Mesangial cell (primary cell): ENCODE measurements around the gene SBSN. TPM values are rescaled to one million over a fixed set of nuclear protein-coding genes. Genes with fewer than 3 reads are reported as not detected.

Experiments used
- total RNA-seq: library from RNA; depleted of rRNA; stranded (reverse); fragments of >200 nt; gene quantifications from 2 replicates; pipeline ENCODE4 v1.2.3, GENCODE V29; 2015

The SBSN gene, protein sequence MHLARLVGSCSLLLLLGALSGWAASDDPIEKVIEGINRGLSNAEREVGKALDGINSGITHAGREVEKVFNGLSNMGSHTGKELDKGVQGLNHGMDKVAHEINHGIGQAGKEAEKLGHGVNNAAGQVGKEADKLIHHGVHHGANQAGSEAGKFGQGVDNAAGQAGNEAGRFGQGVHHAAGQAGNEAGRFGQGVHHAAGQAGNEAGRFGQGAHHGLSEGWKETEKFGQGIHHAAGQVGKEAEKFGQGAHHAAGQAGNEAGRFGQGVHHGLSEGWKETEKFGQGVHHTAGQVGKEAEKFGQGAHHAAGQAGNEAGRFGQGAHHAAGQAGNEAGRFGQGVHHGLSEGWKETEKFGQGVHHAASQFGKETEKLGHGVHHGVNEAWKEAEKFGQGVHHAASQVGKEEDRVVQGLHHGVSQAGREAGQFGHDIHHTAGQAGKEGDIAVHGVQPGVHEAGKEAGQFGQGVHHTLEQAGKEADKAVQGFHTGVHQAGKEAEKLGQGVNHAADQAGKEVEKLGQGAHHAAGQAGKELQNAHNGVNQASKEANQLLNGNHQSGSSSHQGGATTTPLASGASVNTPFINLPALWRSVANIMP
- total RNA-seq: not detected in 2 replicates

GRCh38 chr19:35528218-35529038, at the start of gene SBSN:
TSS of gene SBSN (minus strand) at chr19:35528311. CDS start at chr19:35528281, 30 bp downstream.

DNA sequence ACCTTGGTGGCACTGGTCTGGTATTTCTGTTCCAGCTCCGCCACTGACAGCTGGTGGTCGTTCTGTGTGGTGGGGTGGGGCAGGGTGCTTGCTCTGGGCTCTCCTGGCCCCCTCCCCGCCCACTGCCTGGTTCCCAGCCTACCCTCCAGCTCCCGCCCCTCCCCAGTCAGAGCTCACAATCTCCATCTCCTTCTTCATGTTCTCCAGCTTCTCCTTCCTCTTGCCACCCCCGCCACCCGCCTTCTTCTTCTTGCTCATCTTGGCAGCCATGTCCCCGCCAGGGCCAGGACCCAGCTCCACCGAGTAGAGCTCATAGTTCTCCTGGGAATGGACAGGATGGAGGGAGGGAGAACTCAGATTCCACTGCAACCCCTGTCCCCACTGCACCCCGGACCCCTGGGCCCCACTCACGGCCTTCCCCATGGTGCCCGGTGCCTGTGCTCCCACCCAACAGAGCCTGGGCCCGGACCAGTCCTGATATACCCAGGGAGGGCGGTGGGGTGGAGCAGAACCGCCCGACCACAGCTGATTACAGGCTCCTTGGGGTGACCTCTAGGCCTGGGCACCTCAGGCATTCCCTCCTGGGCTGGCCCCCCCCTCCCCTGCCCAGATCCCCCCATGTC, 35.2 kb upstream of the SBSN start, which contains the start of gene ATP4A:
ATP4A (minus strand) TSS at position 452 of the 623 bp plus-strand sequence; CDS start at position 423, 29 bp downstream.

DNA sequence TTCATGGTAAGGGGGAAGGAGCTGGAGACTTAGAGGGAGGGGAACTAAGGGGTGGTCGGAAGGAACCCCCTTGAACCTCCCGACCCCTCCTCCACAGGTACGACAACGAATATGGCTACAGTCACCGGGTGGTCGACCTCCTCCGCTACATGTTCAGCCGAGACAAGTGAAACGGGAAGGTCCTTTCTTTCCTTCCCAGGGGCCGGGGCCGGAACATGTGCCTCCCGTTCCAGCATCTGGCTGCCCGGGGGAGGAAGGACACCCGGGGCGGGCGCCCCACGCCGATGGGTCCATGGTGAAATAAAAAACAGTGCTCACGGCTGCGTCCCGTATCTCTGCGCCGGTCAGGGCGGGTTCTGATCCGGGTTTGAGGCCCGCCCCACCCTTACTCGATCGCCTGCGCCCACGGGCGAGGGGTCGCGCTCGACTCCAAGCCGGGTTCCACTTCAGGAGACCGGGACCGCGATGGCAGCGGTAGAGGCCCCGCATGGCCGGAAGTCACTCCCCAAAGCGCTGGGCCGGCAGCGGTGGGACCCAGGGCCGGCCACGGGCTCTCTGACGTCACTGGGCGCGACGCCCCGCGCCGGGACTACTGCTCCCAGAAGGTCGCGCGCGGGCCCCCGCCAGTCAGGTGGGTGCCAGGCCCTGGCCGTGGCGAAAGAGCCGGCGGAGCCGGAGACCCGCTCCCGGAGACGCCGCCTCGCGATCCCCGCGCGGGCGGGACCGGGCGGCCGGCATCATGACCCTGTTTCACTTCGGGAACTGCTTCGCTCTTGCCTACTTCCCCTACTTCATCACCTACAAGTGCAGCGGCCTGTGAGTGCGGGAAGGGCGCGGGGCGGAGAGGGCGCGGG, 17.1 kb upstream of the SBSN start, which contains the start of gene TMEM147:
TMEM147 (plus strand) TSS at position 626 of the 854 bp plus-strand sequence; CDS start at position 740, 114 bp downstream.

DNA sequence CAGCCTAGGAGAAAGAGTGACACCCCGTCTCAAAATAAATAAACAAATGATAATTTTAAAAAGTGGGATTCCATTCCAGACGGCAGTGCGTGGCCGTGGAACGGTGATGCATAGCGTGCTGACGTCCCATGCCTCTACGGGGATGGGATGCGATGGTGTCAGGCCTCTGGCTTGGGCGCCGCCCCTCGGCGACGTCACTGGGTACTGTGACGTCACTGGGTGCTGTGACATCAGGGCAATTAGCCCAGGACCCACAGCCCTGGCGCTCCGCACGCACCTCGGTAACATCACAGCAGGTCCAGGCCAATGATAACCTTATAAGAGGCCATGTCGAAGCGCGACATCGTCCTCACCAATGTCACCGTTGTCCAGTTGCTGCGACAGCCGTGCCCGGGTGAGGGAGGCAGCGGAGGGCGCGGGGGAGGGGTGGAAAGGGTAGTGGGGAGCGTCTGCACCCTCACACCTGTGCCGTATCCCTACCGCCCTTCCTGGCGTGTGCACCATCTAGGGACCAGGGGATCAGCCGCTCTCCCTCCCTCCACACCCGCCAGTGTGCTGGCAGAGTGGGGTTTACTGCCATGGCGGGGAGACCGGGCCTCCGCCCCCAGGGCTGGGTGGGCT, 5.2 kb upstream of the SBSN start, which contains the start of gene GAPDHS:
GAPDHS (plus strand) TSS at position 256 of the 621 bp plus-strand sequence; CDS start at position 328, 72 bp downstream.

GRCh38 chr19:35513628-35514281, 14.4 kb downstream of the SBSN start, which contains the start of gene DMKN:
TSS of gene DMKN (minus strand) at chr19:35513649. CDS start at chr19:35513475, 174 bp downstream.

DNA sequence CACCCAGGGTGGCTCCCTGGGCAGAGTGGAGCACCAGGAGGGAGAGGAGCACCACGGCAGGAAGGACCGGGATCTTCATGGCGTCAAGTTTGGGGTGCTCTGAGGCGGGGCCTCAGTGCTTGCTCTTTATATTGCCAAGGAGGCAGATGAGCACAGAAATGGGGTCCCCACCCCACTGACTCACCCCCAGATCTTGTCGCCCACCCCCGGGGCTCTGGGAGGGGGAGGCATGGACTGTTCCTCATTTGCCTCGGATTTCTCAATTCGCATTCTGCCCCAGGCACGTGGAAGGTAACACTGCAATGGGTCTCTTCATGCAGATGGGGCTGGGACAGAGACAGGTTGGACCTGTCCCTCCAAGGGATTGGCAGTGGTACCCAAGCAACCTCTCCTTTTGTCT, 37.7 kb downstream of the SBSN start, which contains the start of gene KRTDAP:
KRTDAP (minus strand) TSS at position 101 of the 400 bp plus-strand sequence; CDS start at position 79, 22 bp downstream.

Other genes with a start within 250 kb of the SBSN start
- not detected in 2 replicates for gene HAMP, start 245.8 kb downstream of the SBSN start, total RNA-seq
- gene MAG, start 236.2 kb downstream of the SBSN start, total RNA-seq: 0.25 TPM in 1 of 2 replicates, not detected in the other
- 1.1 TPM in 1 of 2 replicates, not detected in the other for gene CD22, start 199.1 kb downstream of the SBSN start, total RNA-seq
- gene FFAR1, start 180.4 kb downstream of the SBSN start, total RNA-seq: not detected in 2 replicates
- not detected in 2 replicates for gene FFAR3, start 169.9 kb downstream of the SBSN start, total RNA-seq
- not detected in 2 replicates for gene GPR42, start 157.2 kb downstream of the SBSN start, total RNA-seq
- not detected in 2 replicates for gene FFAR2, start 80.1 kb downstream of the SBSN start, total RNA-seq
- not detected in 2 replicates for gene KRTDAP, start 37.8 kb downstream of the SBSN start, total RNA-seq
- 29.5 and 70.4 TPM in 2 replicates for gene DMKN, start 14.7 kb downstream of the SBSN start, total RNA-seq
- not detected in 2 replicates for gene GAPDHS, start 5.1 kb upstream of the SBSN start, total RNA-seq
- gene TMEM147, start 17.3 kb upstream of the SBSN start, total RNA-seq: 118 and 129 TPM in 2 replicates
- gene ATP4A, start 35.3 kb upstream of the SBSN start, total RNA-seq: not detected in 2 replicates
- gene PMIS2, start 57.9 kb upstream of the SBSN start, total RNA-seq: not detected in 2 replicates
- 7.5 and 20.7 TPM in 2 replicates for gene HAUS5, start 84.4 kb upstream of the SBSN start, total RNA-seq
- gene RBM42, start 100.7 kb upstream of the SBSN start, total RNA-seq: 79.6 and 99.4 TPM in 2 replicates
- gene ETV2, start 113.4 kb upstream of the SBSN start, total RNA-seq: 0.49 and 2.3 TPM in 2 replicates
- 474 TPM in 2 replicates for gene COX6B1, start 120.0 kb upstream of the SBSN start, total RNA-seq
- 0.16 TPM in 1 of 2 replicates, not detected in the other for gene UPK1A, start 138.2 kb upstream of the SBSN start, total RNA-seq
- not detected in 2 replicates for gene ZBTB32, start 176.2 kb upstream of the SBSN start, total RNA-seq
- gene KMT2B, start 189.7 kb upstream of the SBSN start, total RNA-seq: 10.9 and 17.2 TPM in 2 replicates
- gene IGFLR1, start 214.1 kb upstream of the SBSN start, total RNA-seq: 4.7 and 8.3 TPM in 2 replicates
- gene U2AF1L4, start 217.1 kb upstream of the SBSN start, total RNA-seq: 5.4 and 9.0 TPM in 2 replicates
- gene PSENEN, start 217.3 kb upstream of the SBSN start, total RNA-seq: 61.4 and 72.5 TPM in 2 replicates
- gene LIN37, start 220.3 kb upstream of the SBSN start, total RNA-seq: 7.6 and 11.9 TPM in 2 replicates
- gene HSPB6, start 228.7 kb upstream of the SBSN start, total RNA-seq: 2.3 and 6.8 TPM in 2 replicates
- 13.4 and 22.7 TPM in 2 replicates for gene PROSER3, start 229.9 kb upstream of the SBSN start, total RNA-seq
- gene ARHGAP33, start 247.3 kb upstream of the SBSN start, total RNA-seq: 8.4 and 14.8 TPM in 2 replicates